ENCODE data around the gene WDPCP.
"Not testable (repeated sequence)": the region's sequence is repeated elsewhere in the genome, so short reads cannot be mapped to it uniquely, and the experiment has no call there.

The WDPCP gene

DNA sequence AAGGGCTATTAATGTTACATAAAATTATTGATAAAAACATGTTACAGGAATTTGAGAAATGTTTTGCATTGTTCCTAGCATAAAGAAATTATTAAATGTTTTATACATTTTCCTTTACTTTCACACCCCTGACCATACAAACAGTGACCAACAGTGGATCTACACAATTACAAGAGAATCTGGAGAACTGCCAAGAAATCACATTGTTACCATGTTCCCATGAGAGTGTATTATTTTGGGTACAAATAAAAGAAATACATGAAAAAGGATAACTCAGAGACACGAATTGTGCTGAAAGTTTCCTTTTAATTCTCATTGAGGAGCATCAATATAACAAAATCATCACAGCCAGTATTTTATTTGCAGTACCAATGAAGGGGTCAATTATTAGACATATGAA lies 150.1 kb downstream of the WDPCP start:
- DNase-seq, result no peak

DNA sequence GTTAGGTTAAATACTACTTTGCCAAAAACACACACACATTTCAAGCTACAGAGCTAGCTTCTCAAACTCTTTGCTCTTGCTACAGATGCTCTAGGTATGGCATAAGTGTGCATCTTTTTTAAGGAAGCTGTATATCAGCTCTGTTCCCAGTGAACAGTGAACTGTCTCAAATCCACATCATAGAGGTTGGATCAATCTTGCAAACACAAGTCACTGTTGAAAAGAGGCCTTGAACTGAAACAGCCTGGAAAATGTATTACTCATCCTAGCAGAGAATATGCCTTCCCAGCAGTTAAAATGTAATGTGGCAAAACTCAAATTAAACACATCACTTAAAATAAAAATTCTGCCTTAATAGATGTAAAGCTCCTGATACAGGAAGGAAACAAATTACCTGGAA lies 151.8 kb downstream of the WDPCP start:
- DNase-seq, result no peak

DNA sequence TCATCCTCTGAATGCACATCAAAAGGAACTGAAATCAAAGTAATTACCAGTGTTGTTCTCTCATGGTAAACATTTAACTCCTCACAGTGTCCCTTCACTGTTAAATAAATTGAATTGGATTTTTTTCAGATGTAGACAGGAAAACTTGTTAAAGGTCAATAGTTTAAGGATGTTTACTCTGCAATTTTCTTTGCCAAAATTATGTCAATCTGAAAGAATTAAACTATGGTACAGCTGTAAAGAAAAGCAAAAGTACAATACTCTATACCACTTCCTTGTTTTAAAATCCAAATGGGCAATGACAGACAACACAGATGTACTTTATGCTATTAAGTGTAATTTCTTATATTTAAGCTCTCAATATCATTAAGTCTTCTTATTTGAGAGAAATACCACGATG lies 153.2 kb downstream of the WDPCP start:
- DNase-seq, result no peak

DNA sequence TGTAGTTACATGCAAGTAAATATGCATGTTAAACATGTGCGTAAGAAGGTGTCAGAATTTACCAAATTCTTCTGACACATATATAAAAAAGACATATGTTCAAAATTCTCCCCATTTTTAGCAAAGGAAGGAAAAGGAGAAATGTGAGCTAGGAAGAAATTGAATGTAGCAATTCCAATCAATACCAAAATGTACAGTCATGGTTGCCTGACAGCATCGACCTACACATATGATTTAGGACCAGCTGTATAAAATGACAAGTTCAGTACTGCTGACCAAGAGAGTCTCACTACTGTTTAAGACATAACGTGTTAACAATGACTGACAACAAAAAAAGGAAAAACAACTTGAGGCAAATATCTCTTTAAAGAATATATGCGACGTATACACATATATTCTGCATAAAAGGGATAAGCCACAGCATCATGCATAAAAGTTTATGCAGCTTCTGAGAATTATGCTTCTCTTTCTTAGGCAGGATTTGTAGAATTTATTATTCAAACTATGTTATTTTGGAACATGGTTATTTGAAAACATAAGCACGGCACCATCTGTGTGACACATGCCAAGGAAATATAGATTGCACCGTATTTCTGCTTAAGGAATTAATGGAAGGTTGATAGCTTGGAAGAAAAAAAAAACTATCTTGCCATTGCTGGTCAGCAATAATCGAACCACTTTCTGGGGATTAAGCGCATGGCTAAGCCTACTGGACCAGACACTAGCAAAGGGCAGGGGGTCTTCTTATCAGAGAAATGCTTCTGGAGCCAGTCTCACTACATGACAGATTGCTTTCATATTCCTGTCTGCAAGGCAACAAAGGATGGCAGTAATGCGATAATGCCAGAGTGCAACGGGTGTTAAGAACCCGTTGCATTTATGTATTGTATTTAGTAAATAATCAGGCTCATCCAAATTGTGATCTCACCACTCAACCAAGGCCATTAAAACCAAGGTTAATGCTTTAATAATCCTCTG lies 154.0 kb downstream of the WDPCP start:
- DNase-seq, result peak; percentile 28

DNA sequence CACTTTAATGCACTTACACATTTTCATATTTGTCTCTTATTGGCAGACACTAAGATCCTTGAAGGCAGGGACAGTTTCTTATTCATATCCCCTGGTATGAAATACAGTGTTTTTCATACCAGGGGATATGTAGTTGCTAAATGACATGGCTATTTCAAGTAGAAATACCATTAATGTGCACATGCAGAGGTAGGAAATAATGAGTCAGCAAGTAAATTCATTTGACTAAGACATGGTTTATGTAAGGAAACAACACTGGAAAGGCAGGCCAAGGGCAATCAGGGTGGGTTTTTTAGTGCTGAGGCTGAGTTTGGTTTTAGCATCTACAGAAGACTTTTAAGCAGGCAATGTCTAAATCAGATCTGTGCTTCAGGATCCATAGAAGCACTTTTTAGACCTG lies 155.9 kb downstream of the WDPCP start:
- DNase-seq, result no peak

DNA sequence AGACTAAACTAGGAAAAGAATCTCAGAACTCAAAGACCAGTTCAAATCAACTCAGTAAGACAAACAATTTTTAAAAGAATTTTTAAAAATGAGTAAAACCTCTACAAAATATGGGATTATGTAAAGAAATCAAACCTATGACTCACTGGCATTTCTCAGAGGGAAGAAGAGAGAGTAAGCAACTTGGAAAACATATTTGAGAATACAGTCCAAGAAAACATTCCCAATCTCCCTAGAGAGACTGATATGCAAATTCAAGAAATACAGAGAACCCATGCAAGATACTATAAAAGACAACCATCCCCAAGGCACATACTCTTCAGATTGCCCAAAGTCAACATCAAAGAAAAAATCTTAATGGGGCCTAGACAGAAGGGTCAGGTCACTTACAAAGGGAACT lies 162.7 kb downstream of the WDPCP start:
- DNase-seq, result no peak

DNA sequence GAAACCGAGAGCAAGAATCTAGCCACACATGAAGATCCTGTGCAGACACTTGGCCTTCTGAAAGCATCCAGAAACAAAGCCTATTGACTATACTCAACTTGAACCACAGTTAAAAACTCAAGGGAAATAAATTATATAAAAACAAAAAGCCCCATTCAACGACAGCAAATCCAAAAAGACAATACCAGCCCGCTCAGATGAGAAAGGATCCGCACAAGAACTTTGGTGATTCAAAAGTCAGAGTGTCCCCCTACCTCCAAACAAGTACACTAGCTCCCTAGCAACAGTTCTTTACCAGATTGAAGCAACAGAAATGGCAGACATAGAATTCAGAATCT lies 163.2 kb downstream of the WDPCP start:
- DNase-seq, result no peak

DNA sequence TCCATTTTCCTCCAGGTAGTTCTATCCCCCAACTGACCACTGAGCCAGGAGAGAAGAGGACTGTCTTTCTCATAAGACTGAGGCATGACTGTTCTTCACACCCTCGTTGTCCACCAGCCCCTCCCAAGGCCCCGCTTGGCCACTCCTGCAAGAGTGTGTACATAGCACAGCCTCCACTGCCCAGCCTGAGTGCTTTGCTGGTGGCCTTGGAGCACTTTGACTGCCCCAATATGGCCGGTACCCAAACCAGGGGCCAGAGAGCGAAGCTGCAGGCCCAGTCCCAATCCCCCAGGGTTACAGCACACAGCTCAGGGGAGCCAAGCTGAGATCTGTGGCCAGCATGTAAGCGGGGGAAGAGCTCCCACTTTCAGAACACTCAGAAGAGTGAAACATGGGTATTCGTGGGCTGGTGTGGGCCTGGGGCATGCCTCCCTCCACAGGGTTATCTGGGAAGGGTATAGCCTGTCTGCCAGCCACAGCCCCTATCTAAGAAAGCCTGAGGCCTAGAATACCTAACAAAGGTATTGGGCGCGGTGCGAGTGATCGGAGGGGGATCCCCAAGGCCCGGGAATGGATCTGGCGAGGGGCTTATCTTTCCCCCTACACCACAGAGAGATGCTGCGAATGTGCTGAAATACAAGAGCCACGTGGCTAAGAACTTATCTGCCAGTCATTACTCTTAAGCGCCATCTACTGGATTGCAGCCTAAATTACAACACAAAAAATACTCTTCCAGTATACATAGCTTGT lies 163.8 kb downstream of the WDPCP start:
- no peak for DNase-seq

DNA sequence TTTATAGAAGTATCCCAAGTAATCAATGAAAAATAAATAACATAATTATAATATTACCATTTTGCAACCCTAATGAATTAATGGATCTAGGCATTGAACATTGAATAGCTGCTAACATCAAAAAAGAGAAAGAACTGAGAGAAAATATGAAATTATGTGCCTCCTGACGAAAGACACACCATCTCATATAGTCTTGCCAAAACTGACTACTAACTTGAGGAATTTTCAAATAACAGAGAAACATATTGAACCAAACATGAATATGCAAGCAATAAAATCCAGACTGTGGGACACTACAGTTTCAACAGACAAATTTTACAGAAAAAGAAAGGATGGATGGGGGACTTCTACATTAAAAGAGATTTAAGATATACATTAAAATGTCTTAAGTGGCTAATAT lies 165.7 kb downstream of the WDPCP start:
- DNase-seq, result no peak

DNA sequence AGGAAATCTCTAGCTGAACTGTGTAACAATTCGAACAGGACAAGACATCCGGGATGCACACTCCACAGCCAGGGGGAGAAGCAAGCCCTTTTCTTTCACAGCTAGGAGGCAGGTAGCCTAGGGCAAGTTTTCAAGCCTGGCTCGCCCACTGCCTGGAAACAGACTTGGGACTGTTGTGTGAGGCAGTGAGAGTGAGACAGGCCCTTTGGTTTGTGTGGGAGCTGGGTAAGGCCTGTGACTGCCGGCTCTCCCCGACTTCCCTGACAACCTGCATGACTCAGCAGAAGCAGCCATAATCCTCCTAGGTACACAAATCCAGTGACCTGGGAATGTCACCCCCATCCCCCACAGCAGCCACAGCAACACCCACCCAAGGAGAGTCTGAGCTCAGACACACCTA lies 179.7 kb downstream of the WDPCP start:
- no peak for DNase-seq

DNA sequence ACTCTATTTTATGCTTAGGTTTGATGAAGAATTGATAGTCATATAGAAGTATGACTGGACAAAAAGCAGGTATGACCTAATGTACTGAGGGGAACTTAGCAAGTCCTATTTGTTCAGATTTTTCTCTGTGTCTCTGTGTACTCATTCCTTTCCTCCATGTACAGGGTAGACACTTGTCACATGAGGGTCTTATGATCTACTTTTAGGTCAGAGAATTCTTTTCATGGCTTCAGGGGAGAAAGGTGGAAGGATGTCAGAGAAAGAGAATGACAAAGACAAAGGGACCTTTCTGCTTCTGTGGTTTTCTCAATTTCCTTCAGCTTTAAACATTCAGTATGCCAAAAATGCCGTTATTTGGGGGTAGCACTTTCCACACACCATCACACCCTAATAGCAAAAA lies 181.6 kb downstream of the WDPCP start:
- no peak for DNase-seq

DNA sequence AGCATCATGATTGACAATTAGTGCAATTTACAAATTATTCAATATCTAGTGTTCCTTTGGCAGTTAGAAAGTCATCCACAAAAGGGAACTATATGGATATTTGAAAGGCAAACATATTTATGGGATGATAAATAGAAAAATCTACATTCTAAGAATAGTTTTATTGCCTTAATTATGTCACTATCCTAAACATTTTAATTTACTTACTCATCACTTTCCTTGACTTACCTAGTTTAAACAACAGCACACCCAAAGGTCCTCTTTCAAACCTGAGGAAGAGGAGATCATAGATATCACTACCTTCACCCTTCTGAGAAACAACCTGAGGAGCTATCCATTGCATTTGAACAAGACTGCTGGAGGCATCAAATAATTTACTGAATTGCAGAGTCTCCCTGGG lies 184.5 kb downstream of the WDPCP start:
- no peak for DNase-seq

DNA sequence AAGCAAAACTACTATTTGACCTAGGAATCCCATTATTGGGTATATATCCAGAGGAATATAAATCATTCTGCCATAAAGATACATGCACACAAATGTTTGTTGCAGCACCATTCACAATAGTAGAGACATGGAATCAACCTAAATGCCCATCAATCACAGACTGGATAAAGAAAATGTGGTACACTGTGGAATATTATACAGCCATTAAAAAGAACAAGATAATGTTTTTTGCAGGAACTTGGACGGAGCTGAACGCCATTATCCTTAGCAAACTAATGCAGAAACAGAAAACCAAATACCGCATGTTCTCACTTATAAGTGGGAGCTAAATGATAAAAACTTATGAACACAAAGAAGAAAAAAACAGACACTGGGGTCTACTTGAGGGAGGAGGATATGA lies 185.4 kb downstream of the WDPCP start:
- not testable (repeated sequence) for DNase-seq

DNA sequence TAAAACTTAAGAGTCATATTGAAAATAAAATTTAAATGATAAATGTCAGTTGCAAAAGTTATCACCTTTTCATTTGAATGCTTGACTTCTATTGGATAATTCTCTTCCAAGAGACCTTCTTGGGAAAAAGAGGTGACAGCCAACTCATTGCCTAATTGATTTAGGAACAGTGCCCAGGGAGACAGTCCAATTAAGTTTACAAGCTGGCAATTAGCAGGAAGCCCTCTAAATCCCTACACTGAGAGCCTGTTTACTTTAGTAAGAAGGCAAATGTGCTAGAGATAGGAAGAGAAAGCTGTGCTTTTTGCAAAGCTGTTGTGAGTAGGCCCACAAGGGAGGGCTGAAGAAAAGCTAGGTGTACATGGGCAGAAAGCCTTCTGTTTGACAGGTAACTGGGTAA lies 189.1 kb downstream of the WDPCP start:
- peak; percentile 9 for DNase-seq

DNA sequence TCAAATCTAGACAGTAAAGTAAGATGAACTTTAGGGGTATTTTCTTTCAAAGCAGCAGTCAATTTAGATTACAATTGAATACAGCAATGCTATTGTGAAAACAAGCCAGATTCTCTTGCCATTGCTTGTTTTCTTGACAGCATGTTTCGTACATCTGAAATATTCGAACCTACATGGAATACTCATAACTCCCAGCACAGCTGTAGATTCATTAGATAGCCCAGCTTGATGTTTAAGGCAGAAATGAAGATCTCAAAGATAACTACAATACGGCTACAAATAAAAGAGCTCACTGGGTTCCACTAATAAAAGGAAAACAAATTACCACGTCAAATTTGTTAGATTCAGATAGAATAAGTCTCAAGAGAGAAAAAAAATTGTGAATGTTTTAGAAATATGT lies 208.8 kb downstream of the WDPCP start:
- no peak for DNase-seq

DNA sequence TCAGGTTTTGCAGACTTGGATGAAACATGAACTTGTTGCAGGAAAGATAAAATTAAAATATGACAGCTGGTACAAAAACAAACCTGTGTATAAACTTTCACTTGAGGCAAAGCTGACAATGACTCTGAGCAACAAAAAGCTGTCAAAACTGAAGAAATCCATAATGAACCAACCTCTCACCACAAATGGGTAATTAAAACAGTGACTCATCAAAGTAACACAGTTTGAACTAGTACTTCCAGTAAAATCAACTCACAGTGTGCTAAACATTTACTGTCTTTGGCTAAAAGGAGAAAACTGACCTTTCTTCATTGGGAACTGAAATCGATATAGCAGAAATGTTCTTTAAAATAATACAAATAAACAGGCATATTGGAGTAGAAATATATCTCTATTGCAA lies 209.7 kb downstream of the WDPCP start:
- DNase-seq, result peak; percentile 27

DNA sequence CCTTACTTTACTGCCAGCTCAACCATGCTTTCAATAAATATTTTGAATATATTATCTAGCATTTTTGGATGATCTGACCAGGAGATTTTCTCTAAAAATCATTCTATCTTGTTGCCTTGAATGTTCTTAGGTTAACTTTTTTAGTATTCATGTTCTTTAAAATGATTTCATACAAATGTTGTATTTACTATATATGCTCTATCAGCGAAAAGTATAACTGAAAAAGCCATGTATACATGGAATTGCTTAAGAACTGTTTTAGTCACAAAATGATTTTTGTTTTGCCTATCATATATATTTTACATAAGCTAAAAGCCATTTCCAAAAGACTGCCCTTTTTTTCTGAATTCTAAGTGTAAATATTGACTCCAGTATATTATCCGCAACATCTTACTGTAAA lies 213.9 kb downstream of the WDPCP start:
- no peak for DNase-seq

DNA sequence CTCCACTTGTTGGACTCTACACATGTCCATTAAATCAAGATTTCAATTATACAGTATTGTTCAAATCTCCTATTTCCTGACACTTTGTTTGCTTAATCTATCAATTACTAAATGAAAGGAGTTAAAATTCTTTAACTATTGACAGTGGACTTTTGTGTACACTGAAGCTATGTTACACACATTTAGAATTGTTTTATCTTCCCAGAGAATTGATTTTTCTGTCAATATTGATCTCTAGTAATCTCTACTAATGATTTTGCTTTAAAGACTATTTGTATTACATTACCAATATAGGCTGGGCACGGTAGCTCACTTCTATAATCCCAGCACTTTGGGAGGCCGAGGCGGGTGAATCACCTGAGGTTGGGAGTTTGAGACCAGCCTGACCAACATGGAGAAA lies 215.7 kb downstream of the WDPCP start:
- no peak for DNase-seq

DNA sequence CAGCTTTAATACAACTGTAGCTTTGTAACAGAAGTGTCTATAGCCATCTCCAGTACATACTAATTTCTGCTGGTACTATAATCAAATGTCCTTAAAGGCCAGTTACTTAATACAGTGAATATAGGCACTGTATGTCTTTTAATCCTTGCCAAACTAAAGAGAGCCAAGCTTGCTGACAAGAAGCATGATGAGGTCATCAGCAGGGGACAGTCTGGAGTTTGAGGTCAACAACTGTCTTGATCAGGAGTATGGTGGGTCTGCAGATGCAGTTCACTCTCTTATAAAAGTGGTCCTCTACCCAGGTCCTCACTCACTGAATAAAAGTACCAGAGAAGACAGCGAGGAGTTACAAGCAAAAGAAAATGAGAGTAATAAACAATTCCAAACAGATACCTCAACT lies 219.1 kb downstream of the WDPCP start:
- no peak for DNase-seq

DNA sequence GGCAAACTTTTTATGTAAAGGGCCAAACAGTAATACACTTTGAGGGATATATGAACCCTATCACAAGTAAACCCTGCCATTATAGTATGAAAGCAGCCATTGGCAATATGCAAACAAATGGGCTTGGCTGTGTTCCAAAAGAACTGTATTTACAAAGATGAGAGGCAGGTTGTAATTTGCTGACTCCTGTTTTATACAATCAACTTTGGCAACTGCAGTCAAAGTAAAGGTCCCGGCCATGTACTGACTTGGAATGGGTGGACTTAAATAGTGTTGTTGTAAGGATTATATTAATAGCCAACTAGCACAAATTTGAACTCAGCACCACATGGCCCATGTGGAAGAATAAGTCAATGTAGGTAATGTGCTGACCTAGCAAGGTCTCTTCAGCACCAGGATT lies 223.4 kb downstream of the WDPCP start:
- DNase-seq, result no peak

DNA sequence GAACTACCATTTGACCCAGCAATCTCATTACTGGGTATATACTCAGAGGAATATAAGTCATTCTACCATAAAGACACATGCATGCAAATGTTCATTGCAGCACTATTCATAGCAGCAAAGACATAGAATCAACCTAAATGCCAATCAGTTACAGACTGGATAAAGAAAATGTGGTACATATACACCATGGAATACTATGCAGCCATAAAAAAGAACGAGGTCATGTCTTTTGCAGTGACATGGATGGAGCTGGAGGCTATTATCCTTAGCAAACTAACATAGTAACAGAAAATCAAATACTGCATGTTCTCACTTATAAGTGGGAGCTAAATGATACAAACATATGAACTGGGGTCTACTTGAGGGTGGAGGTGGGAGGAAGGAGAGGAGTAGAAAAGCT lies 230.6 kb downstream of the WDPCP start:
- DNase-seq, result not testable (repeated sequence)

DNA sequence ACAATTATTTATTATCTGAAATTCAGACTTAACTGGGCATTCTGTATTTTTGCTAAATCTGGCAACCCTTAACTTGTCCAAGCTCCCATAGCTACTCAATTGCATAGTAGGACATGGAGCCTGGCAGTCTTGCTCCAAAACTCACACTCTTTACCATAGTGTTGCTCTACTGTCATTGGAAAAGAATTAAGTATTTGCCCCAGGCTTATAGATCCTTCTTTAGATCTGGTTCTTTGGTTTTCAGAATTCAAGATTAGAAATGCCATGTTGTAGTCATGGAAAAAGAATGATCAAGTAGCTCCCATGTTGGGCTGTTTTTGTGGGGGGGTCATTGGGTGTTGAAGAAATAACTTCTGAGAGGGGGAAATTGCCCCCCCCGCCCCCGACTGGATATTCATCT lies 240.9 kb downstream of the WDPCP start:
- no peak for DNase-seq

DNA sequence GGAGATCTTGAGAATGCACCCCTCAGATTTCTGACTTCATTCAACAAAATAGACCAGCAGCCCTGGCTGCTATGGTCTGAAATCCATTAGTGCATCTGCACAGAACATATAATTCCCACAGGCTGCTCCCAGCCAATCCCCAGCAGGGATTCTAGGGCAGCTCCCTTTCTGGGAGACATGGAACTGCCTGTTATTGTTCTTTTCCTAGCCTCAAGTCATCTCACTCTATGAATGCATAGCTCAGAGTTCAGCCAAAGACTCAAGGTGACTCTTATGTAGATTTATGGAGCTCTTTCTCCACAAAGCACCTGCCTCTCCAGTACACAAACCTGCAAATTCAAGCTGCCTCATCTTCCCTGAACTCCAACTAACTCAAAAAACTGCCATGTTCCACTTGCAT lies 241.9 kb downstream of the WDPCP start:
- DNase-seq, result no peak

DNA sequence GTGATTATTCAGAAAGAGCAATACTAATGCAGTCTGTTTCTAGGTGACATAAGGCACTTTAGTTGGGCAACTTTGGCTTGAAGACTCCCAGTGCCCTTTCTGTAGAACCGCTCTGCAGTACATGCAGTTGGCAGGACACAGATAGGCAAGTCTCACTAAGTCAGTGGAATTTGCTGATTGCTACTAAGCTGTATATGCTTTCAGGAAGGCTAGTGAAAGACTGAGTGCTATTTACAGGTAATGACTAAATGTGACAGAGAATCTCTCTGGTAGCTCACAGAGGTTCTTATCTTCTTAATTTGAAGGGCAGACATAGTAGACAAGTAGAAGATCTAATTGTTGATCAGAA lies 243.0 kb downstream of the WDPCP start:
- no peak for DNase-seq

All from eye (tissue), 1 donor.